Esophagus squamous epithelium (tissue), 4 donors: Measurements from ENCODE around the gene FBXO33.

Source experiments
- CTCF ChIP-seq, 6 experiments: fragments of 450-650 bp in 4 of 6; fragments of 200-600 bp in 2 of 6; sonication (generic) in 2 of 6; IDR thresholded peaks; one replicate each; pipeline ENCODE4 v1.5.1; 2016 to 2019; ENCODE audit warnings: antibody characterized with exemption in 6 of 6, mild to moderate bottlenecking in 4 of 6, moderate library complexity in 4 of 6
- POLR2A ChIP-seq, 4 donors: fragments of 450-650 bp; IDR thresholded peaks; one replicate each; pipeline ENCODE4 v1.6.1; 2017; ENCODE audit warnings: antibody characterized with exemption in 4 of 4, mild to moderate bottlenecking in 4 of 4, moderate library complexity in 3 of 4

- TF ChIP-seq CTCF (IDR thresholded peaks at IDR 0.05) (no peak), POLR2A (IDR thresholded peaks at IDR 0.05) (no peak)
These were observed 71.9 kb downstream of the FBXO33 start for GRCh38 chr14:39360316-39360715.
